Measurements from ENCODE around the gene NIT1.

- TF ChIP-seq CTCF (IDR thresholded peaks at IDR 0.05) = no peak
- no peak for TF ChIP-seq POLR2A (IDR thresholded peaks at IDR 0.05)
Measured at GRCh38 chr1:161096530-161096929, 21.4 kb upstream of the NIT1 start.
